SJCRH30 (cell line): ENCODE results near the gene TMEM154. TPM values are rescaled to one million over a fixed set of nuclear protein-coding genes. Genes with fewer than 3 reads are reported as not detected.

Experiments used
- DNase-seq, 2 experiments: peaks; one replicate each; pipeline ENCODE4 v3.0.0-alpha.2; 2015 to 2020
- H3K27ac ChIP-seq: fragments of 250-450 bp; sonication (Bioruptor Pico); 2 replicates; pipeline ENCODE4 v1.5.1; 2020; ENCODE audit warnings: mild to moderate bottlenecking, moderate library complexity
- H3K27me3 ChIP-seq: fragments of 250-450 bp; sonication (Bioruptor Pico); 2 replicates; pipeline ENCODE4 v1.5.1; 2020; ENCODE audit warnings: mild to moderate bottlenecking, moderate library complexity
- H3K36me3 ChIP-seq: fragments of 250-450 bp; sonication (Bioruptor Pico); 2 replicates; pipeline ENCODE4 v1.5.1; 2020; ENCODE audit warnings: mild to moderate bottlenecking, moderate library complexity
- H3K4me1 ChIP-seq: fragments of 250-450 bp; sonication (Bioruptor Pico); 2 replicates; pipeline ENCODE4 v1.5.1; 2020; ENCODE audit warnings: mild to moderate bottlenecking, moderate library complexity
- H3K4me3 ChIP-seq: fragments of 250-450 bp; sonication (Bioruptor Pico); 2 replicates; pipeline ENCODE4 v1.5.1; 2020; ENCODE audit warnings: mild to moderate bottlenecking, moderate library complexity
- H3K9me3 ChIP-seq: fragments of 250-450 bp; sonication (Bioruptor Pico); replicated peaks from 2 replicates; pipeline ENCODE4 v1.5.1; 2020; ENCODE audit warnings: mild to moderate bottlenecking, moderate library complexity
- total RNA-seq: library from RNA; depleted of rRNA; stranded (reverse); fragments of >200 nt; shearing (Covaris generic); gene quantifications from 2 replicates; pipeline ENCODE4 v1.2.3, GENCODE V29; 2014

Gene TMEM154
- total RNA-seq, 1 experiment from 2014 or later: 0.08 TPM

GRCh38 chr4:152607178-152607577 lies 72.6 kb downstream of the TMEM154 start:
- Histone ChIP-seq H3K4me1 (peaks cover 15% of the 10 kb centered on the region; the same call in 1 of the 2 replicates), H3K4me3 (no peak overlapping the region), H3K36me3 (no peaks in the 10 kb centered on the region), H3K27ac (no peak overlapping the region), H3K27me3 (no peaks in the 10 kb centered on the region), H3K9me3 (no peaks in the 10 kb centered on the region)
- peak in 1 of 2 experiments; percentile 28 for DNase-seq

- Histone ChIP-seq H3K27ac (no peak overlapping the region), H3K36me3 (no peaks in the 10 kb centered on the region), H3K4me3 (no peak overlapping the region), H3K27me3 (no peaks in the 10 kb centered on the region), H3K4me1 (peaks cover 15% of the 10 kb centered on the region; the same call in 1 of the 2 replicates), H3K9me3 (no peaks in the 10 kb centered on the region)
- DNase-seq: no peak
These were observed 73.0 kb downstream of the TMEM154 start for GRCh38 chr4:152606753-152607152.

GRCh38 chr4:152605641-152606335 lies 74.0 kb downstream of the TMEM154 start:
- peaks cover 15% of the 10 kb centered on the region; the same call in 1 of the 2 replicates for H3K4me1 ChIP-seq
- no peaks in the 10 kb centered on the region for H3K27me3 ChIP-seq
- DNase-seq: peak; percentile 40 to 63
- peak overlapping the region; percentile 14; the same call in 1 of the 2 replicates for H3K27ac ChIP-seq
- no peaks in the 10 kb centered on the region for H3K36me3 ChIP-seq
- no peak overlapping the region for H3K4me3 ChIP-seq
- H3K9me3 ChIP-seq: no peaks in the 10 kb centered on the region

GRCh38 chr4:152605031-152605430 lies 74.8 kb downstream of the TMEM154 start:
- Histone ChIP-seq H3K4me3 (no peak overlapping the region), H3K27me3 (no peaks in the 10 kb centered on the region), H3K4me1 (peaks cover 15% of the 10 kb centered on the region; the same call in 1 of the 2 replicates), H3K9me3 (no peaks in the 10 kb centered on the region), H3K36me3 (no peaks in the 10 kb centered on the region), H3K27ac (no peak overlapping the region)
- no peak for DNase-seq

- Histone ChIP-seq H3K27me3 (no peaks in the 10 kb centered on the region), H3K4me3 (no peak overlapping the region), H3K27ac (no peak overlapping the region), H3K9me3 (no peaks in the 10 kb centered on the region), H3K4me1 (peaks cover 9% of the 10 kb centered on the region), H3K36me3 (no peaks in the 10 kb centered on the region)
- DNase-seq: no peak
These were observed 78.6 kb downstream of the TMEM154 start for GRCh38 chr4:152601156-152601555.

- Histone ChIP-seq H3K27me3 (no peaks in the 10 kb centered on the region), H3K9me3 (no peaks in the 10 kb centered on the region), H3K27ac (no peak overlapping the region), H3K4me1 (peaks cover 14% of the 10 kb centered on the region), H3K4me3 (no peak overlapping the region), H3K36me3 (no peaks in the 10 kb centered on the region)
- no peak for DNase-seq
These were observed 80.2 kb downstream of the TMEM154 start for GRCh38 chr4:152599636-152600035.

GRCh38 chr4:152599095-152599494 lies 80.7 kb downstream of the TMEM154 start:
- H3K27ac ChIP-seq: no peak overlapping the region
- no peak for DNase-seq
- no peaks in the 10 kb centered on the region for H3K27me3 ChIP-seq
- no peaks in the 10 kb centered on the region for H3K36me3 ChIP-seq
- H3K9me3 ChIP-seq: no peaks in the 10 kb centered on the region
- peaks cover 15% of the 10 kb centered on the region for H3K4me1 ChIP-seq
- H3K4me3 ChIP-seq: no peak overlapping the region

- H3K4me1 ChIP-seq: peaks cover 15% of the 10 kb centered on the region
- H3K4me3 ChIP-seq: no peak overlapping the region
- no peaks in the 10 kb centered on the region for H3K9me3 ChIP-seq
- H3K36me3 ChIP-seq: no peaks in the 10 kb centered on the region
- H3K27me3 ChIP-seq: no peaks in the 10 kb centered on the region
- no peak for DNase-seq
- H3K27ac ChIP-seq: no peak overlapping the region
These were observed 81.3 kb downstream of the TMEM154 start for GRCh38 chr4:152598454-152598853.

- H3K36me3 ChIP-seq: no peaks in the 10 kb centered on the region
- peak overlapping the region; percentile 15 for H3K27ac ChIP-seq
- H3K27me3 ChIP-seq: no peaks in the 10 kb centered on the region
- H3K4me1 ChIP-seq: peaks cover 22% of the 10 kb centered on the region
- H3K9me3 ChIP-seq: no peaks in the 10 kb centered on the region
- peak; percentile 44 to 62 for DNase-seq
- no peak overlapping the region for H3K4me3 ChIP-seq
These were observed 84.5 kb downstream of the TMEM154 start for GRCh38 chr4:152594978-152595925.

GRCh38 chr4:152594057-152594456 lies 85.7 kb downstream of the TMEM154 start:
- H3K4me3 ChIP-seq: no peak overlapping the region
- H3K27me3 ChIP-seq: no peaks in the 10 kb centered on the region
- H3K4me1 ChIP-seq: peaks cover 27% of the 10 kb centered on the region
- no peaks in the 10 kb centered on the region for H3K9me3 ChIP-seq
- H3K36me3 ChIP-seq: no peaks in the 10 kb centered on the region
- DNase-seq: no peak
- H3K27ac ChIP-seq: no peak overlapping the region

GRCh38 chr4:152591876-152592275 lies 87.9 kb downstream of the TMEM154 start:
- Histone ChIP-seq H3K9me3 (no peaks in the 10 kb centered on the region), H3K4me1 (peaks cover 27% of the 10 kb centered on the region), H3K27me3 (no peaks in the 10 kb centered on the region), H3K27ac (no peak overlapping the region), H3K36me3 (no peaks in the 10 kb centered on the region), H3K4me3 (no peak overlapping the region)
- DNase-seq: no peak

- Histone ChIP-seq H3K27me3 (no peaks in the 10 kb centered on the region), H3K4me1 (peaks cover 27% of the 10 kb centered on the region), H3K27ac (no peak overlapping the region), H3K36me3 (no peaks in the 10 kb centered on the region), H3K4me3 (no peak overlapping the region), H3K9me3 (no peaks in the 10 kb centered on the region)
- no peak for DNase-seq
These were observed 88.4 kb downstream of the TMEM154 start for GRCh38 chr4:152591396-152591795.

GRCh38 chr4:152590179-152591031 lies 89.4 kb downstream of the TMEM154 start:
- peaks cover 21% of the 10 kb centered on the region for H3K4me1 ChIP-seq
- H3K4me3 ChIP-seq: no peak overlapping the region
- DNase-seq: peak; percentile 65 to 71
- H3K9me3 ChIP-seq: no peaks in the 10 kb centered on the region
- H3K27me3 ChIP-seq: no peaks in the 10 kb centered on the region
- H3K36me3 ChIP-seq: no peaks in the 10 kb centered on the region
- H3K27ac ChIP-seq: peak overlapping the region; percentile 6; the same call in 1 of the 2 replicates

- H3K27me3 ChIP-seq: no peaks in the 10 kb centered on the region
- DNase-seq: no peak
- H3K27ac ChIP-seq: no peak overlapping the region
- peaks cover 12% of the 10 kb centered on the region for H3K4me1 ChIP-seq
- no peaks in the 10 kb centered on the region for H3K36me3 ChIP-seq
- no peak overlapping the region for H3K4me3 ChIP-seq
- no peaks in the 10 kb centered on the region for H3K9me3 ChIP-seq
These were observed 90.9 kb downstream of the TMEM154 start for GRCh38 chr4:152588869-152589268.
